B cell (primary cell): ENCODE measurements around the gene GNG2. TPM values are rescaled to one million over a fixed set of nuclear protein-coding genes. Genes with fewer than 3 reads are reported as not detected.

Experiments used
- ATAC-seq: fragments of 200-7000 bp; cut with Tn5 transposase; one replicate; pipeline ENCODE4 v1.10.0; 2021; ENCODE audit warnings: low read depth, mild to moderate bottlenecking, moderate number of reproducible peaks, moderate library complexity
- CTCF ChIA-PET: fragments of 350-600 bp; sonication (Branson Sonifier 250); formaldehyde crosslinking; loops from one replicate; lab custom pipeline; 2021; ENCODE audit warnings: antibody characterized with exemption, inconsistent platforms; lab: Charles Lee
- POLR2A ChIA-PET: fragments of 350-600 bp; sonication (Branson Sonifier 250); formaldehyde crosslinking; loops from one replicate; lab custom pipeline; 2021; ENCODE audit warnings: antibody characterized with exemption; lab: Charles Lee
- DNase-seq: peaks from one replicate; pipeline ENCODE4 v3.0.0; 2013
- H2AFZ ChIP-seq: 2 replicates; pipeline ENCODE4 v1.6.1; 2012; ENCODE audit warnings: mild to moderate bottlenecking, low read depth, low read length; ENCODE audit not compliant: insufficient read depth, poor library complexity, severe bottlenecking
- H3K27ac ChIP-seq, 2 donors: 1 replicate in 1 of 2; 2 replicates in 1 of 2; pipeline ENCODE4 v1.5.1; 2012 to 2013; ENCODE audit warnings: low read length in 2 of 2, mild to moderate bottlenecking in 2 of 2, moderate library complexity in 1 of 2
- H3K27me3 ChIP-seq, 4 experiments: fragments of 200-600 bp in 1 of 4; sonication (generic) in 1 of 4; replicated peaks in 1 of 4; 1 replicate in 2 of 4; 2 replicates in 2 of 4; pipeline versions ENCODE4 v1.6.1 to v1.7.0; 2013 to 2016; ENCODE audit warnings: low read length in 3 of 4, mild to moderate bottlenecking in 2 of 4, mixed read lengths in 1 of 4, moderate library complexity in 1 of 4; ENCODE audit not compliant: insufficient read depth in 4 of 4, control insufficient read depth in 3 of 4; ENCODE audit errors: control extremely low read depth in 1 of 4
- H3K36me3 ChIP-seq, 2 experiments: replicated peaks in 1 of 2; 1 replicate in 1 of 2; 2 replicates in 1 of 2; pipeline versions ENCODE4 v1.6.1 to v1.7.1; 2013; ENCODE audit warnings: low read length in 1 of 2; ENCODE audit not compliant: insufficient read depth in 2 of 2, control insufficient read depth in 1 of 2; ENCODE audit errors: control extremely low read depth in 1 of 2, extremely low read depth in 1 of 2
- H3K4me1 ChIP-seq, 2 donors: fragments of 200-600 bp in 1 of 2; sonication (generic) in 1 of 2; 1 replicate in 1 of 2; 2 replicates in 1 of 2; pipeline versions ENCODE4 v1.5.1 to v1.6.1; 2013 to 2017; ENCODE audit warnings: low read length in 2 of 2; ENCODE audit not compliant: control insufficient read depth in 2 of 2, insufficient read depth in 2 of 2
- H3K4me2 ChIP-seq: replicated peaks from 2 replicates; pipeline ENCODE3; 2012; ENCODE audit warnings: mild to moderate bottlenecking, low read depth, low read length; ENCODE audit not compliant: poor library complexity, severe bottlenecking
- H3K4me3 ChIP-seq, 5 experiments: fragments of 200-600 bp in 1 of 5; sonication (generic) in 1 of 5; 1 replicate in 3 of 5; 2 replicates in 2 of 5; pipeline versions ENCODE4 v1.5.1 to v1.7.0; 2011 to 2016; ENCODE audit warnings: low read length in 4 of 5, mild to moderate bottlenecking in 4 of 5, low read depth in 2 of 5, control low read depth in 1 of 5, moderate library complexity in 1 of 5; ENCODE audit not compliant: insufficient read depth in 1 of 5; ENCODE audit errors: control extremely low read depth in 1 of 5, extremely low read depth in 1 of 5
- H3K79me2 ChIP-seq: fragments of 200-600 bp; sonication (generic); one replicate; pipeline ENCODE4 v1.6.0; 2016; ENCODE audit warnings: low read length; ENCODE audit not compliant: control insufficient read depth, insufficient read depth
- H3K9ac ChIP-seq: fragments of 200-600 bp; sonication (generic); 2 replicates; pipeline ENCODE4 v1.6.1; 2017; ENCODE audit warnings: mild to moderate bottlenecking, low read length, moderate library complexity
- H3K9me3 ChIP-seq, 3 donors: one replicate each; pipeline versions ENCODE4 v1.6.1 to v1.7.1; 2013; ENCODE audit warnings: low read length in 2 of 3; ENCODE audit not compliant: control insufficient read depth in 2 of 3, insufficient read depth in 1 of 3; ENCODE audit errors: control extremely low read depth in 1 of 3
- H4K20me1 ChIP-seq: 2 replicates; pipeline ENCODE4 v1.6.0; 2012; ENCODE audit warnings: mild to moderate bottlenecking, low read length; ENCODE audit not compliant: insufficient read depth, control insufficient read depth, poor library complexity, severe bottlenecking
- H3K27ac Mint-ChIP-seq: one replicate; pipeline ENCODE4 v1.8.0; 2021; ENCODE audit warnings: mixed read lengths
- H3K27me3 Mint-ChIP-seq: one replicate; pipeline ENCODE4 v1.8.0; 2021; ENCODE audit warnings: mixed read lengths
- H3K4me1 Mint-ChIP-seq: one replicate; pipeline ENCODE4 v1.8.0; 2021; ENCODE audit warnings: mixed read lengths
- H3K4me3 Mint-ChIP-seq: one replicate; pipeline ENCODE4 v1.8.0; 2021; ENCODE audit warnings: mixed read lengths
- H3K9me3 Mint-ChIP-seq: one replicate; pipeline ENCODE4 v1.8.0; 2022; ENCODE audit warnings: mixed read lengths; ENCODE audit not compliant: insufficient read depth
- CTCF ChIP-seq: fragments of 200-600 bp; IDR thresholded peaks from one replicate; pipeline ENCODE4 v1.8.0; 2022; ENCODE audit warnings: antibody characterized with exemption, mild to moderate bottlenecking
- EZH2 ChIP-seq: IDR thresholded peaks from 2 replicates; pipeline ENCODE4 v1.6.1; 2012; ENCODE audit warnings: borderline replicate concordance, low read depth, mild to moderate bottlenecking, moderate library complexity, low read length; ENCODE audit not compliant: insufficient read depth, poor library complexity, severe bottlenecking
- WGBS: methylation state at CpG from one replicate; pipeline ENCODE4 v1.1.5; 2013; ENCODE audit warnings: missing lambda C conversion rate; ENCODE audit not compliant: insufficient coverage; 5-methylcytosine and 5-hydroxymethylcytosine counted together
- intact Hi-C: fragments of 100-400 bp; cut with micrococcal nuclease; formaldehyde crosslinking; loops from one replicate; pipeline ENCODE4 v1.10.0; 2022
- polyA plus RNA-seq: library from polyadenylated mRNA; depleted of rRNA; stranded (reverse); fragments of >200 nt; gene quantifications from 2 replicates; pipeline ENCODE4 v1.2.3, GENCODE V29; 2012
- total RNA-seq, 2 donors: library from RNA; stranded (reverse); fragments of 120-200 nt in 1 of 2; gene quantifications; 1 replicate in 1 of 2; 2 replicates in 1 of 2; pipeline versions ENCODE4 v1.2.3 to v1.2.4, GENCODE V29; 2013 to 2022

Gene GNG2
- total and polyA plus RNA-seq, 2 donors (not counting 1 experiment from before 2014, with no cell fraction given), result 21.9 to 57.6 TPM

- ChIA-PET CTCF (no interaction called here), POLR2A (no interaction called here)
- H3K27ac Mint-ChIP-seq, result no peak overlapping the region
- no peaks in the 10 kb centered on the region for H3K27me3 ChIP-seq
- peaks cover 0 to 1% of the 10 kb centered on the region in 2 experiments for H3K36me3 ChIP-seq
- H4K20me1 ChIP-seq, result peaks cover 20% of the 10 kb centered on the region
- H3K9me3 ChIP-seq, result no peaks in the 10 kb centered on the region
- H3K4me1 ChIP-seq, result peaks cover 6 to 10% of the 10 kb centered on the region in 2 donors
- H3K79me2 ChIP-seq, result peaks cover 34% of the 10 kb centered on the region
- WGBS, result no CpG with 5 or more reads among the region's 1 CpG
- intact Hi-C loops, result no loop called here
- H3K27me3 Mint-ChIP-seq, result no peaks in the 10 kb centered on the region
- H3K9ac ChIP-seq, result no peak overlapping the region
- ATAC-seq, result no peak
- H3K9me3 Mint-ChIP-seq, result no peaks in the 10 kb centered on the region
- no peak overlapping the region for H3K4me2 ChIP-seq
- H3K27ac ChIP-seq, result no peak overlapping the region
- TF ChIP-seq CTCF, result no peak
- no peak overlapping the region for H3K4me3 Mint-ChIP-seq
- DNase-seq, result no peak
- no peak overlapping the region for H2AFZ ChIP-seq
- peaks cover 35% of the 10 kb centered on the region for H3K4me1 Mint-ChIP-seq
- no peak overlapping the region for H3K4me3 ChIP-seq
Measured at GRCh38 chr14:51938137-51938536, 77.7 kb downstream of the GNG2 start.

GRCh38 chr14:51938821-51939220 lies 78.4 kb downstream of the GNG2 start:
- H3K27ac ChIP-seq, result no peak overlapping the region
- Mint-ChIP-seq H3K27ac (no peak overlapping the region), H3K9me3 (no peaks in the 10 kb centered on the region), H3K4me3 (no peak overlapping the region), H3K27me3 (no peaks in the 10 kb centered on the region), H3K4me1 (peaks cover 33% of the 10 kb centered on the region)
- intact Hi-C loops, result no loop called here
- H3K36me3 ChIP-seq, result peaks cover 0 to 1% of the 10 kb centered on the region in 2 experiments
- no peak for ATAC-seq
- ChIA-PET POLR2A (no interaction called here), CTCF (interaction anchor here (1.2 kb wide), 1 partner anchor 15 kb away, joined by 3 read pairs; no protein-coding TSS in a partner anchor)
- H4K20me1 ChIP-seq, result peaks cover 17% of the 10 kb centered on the region
- no peak overlapping the region for H3K4me3 ChIP-seq
- H3K9me3 ChIP-seq, result no peaks in the 10 kb centered on the region
- TF ChIP-seq CTCF, result no peak
- TF ChIP-seq EZH2, result no peak
- H3K4me1 ChIP-seq, result peaks cover 6 to 9% of the 10 kb centered on the region in 2 donors
- no peak for DNase-seq
- peaks cover 29% of the 10 kb centered on the region for H3K79me2 ChIP-seq
- 92% methylated on average over 2 of the region's 3 CpGs for WGBS
- H3K9ac ChIP-seq, result no peak overlapping the region
- no peaks in the 10 kb centered on the region for H3K27me3 ChIP-seq
- no peak overlapping the region for H3K4me2 ChIP-seq
- no peak overlapping the region for H2AFZ ChIP-seq
